ENCODE measurements around the gene GPR135.

The GPR135 gene

DNA sequence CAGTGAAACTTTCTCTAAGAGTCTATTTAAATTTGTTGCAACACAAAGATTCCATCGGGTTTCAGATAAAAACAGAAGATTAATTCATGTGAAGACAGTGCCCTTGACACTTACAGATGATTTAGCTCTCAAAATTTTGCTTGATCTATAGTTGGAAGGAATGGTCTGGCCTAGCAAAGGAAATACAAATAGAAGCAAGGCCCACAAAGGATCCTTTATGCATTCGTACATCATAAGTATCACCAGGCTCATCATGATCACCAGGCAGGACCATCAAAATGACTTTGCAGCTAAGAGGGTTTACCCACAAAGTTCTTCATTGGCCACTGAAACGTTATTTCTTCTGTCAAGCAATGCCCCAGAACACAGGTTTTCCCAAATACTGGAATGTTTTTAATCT, 43.9 kb upstream of the GPR135 start:
- no peak overlapping the region for H3K4me2 ChIP-seq
- no peaks in the 10 kb centered on the region for H3K4me1 ChIP-seq (ENCODE audit: low read depth, poor library complexity, severe bottlenecking)
- no peak overlapping the region for H3K9ac ChIP-seq
- no peak overlapping the region for H3K4me3 ChIP-seq (IDR thresholded peaks at IDR 0.05; ENCODE audit: insufficient read depth, low read depth, low read length)
- TF ChIP-seq, protein P1, sequence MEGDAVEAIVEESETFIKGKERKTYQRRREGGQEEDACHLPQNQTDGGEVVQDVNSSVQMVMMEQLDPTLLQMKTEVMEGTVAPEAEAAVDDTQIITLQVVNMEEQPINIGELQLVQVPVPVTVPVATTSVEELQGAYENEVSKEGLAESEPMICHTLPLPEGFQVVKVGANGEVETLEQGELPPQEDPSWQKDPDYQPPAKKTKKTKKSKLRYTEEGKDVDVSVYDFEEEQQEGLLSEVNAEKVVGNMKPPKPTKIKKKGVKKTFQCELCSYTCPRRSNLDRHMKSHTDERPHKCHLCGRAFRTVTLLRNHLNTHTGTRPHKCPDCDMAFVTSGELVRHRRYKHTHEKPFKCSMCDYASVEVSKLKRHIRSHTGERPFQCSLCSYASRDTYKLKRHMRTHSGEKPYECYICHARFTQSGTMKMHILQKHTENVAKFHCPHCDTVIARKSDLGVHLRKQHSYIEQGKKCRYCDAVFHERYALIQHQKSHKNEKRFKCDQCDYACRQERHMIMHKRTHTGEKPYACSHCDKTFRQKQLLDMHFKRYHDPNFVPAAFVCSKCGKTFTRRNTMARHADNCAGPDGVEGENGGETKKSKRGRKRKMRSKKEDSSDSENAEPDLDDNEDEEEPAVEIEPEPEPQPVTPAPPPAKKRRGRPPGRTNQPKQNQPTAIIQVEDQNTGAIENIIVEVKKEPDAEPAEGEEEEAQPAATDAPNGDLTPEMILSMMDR (conservative IDR thresholded peaks at IDR 0.05; ENCODE audit: low read depth, low read length) = no peak
- H3K36me3 ChIP-seq (ENCODE audit: insufficient read depth) = no peaks in the 10 kb centered on the region
- no peak overlapping the region for H2AFZ ChIP-seq (ENCODE audit: low read depth)
- no peak overlapping the region for H3K27ac ChIP-seq
- H4K20me1 ChIP-seq (ENCODE audit: insufficient read depth) = no peaks in the 10 kb centered on the region
- H3K79me2 ChIP-seq (ENCODE audit: insufficient read depth, low read depth) = no peaks in the 10 kb centered on the region
- H3K27me3 ChIP-seq (ENCODE audit: insufficient read depth, low read depth) = no peaks in the 10 kb centered on the region

DNA sequence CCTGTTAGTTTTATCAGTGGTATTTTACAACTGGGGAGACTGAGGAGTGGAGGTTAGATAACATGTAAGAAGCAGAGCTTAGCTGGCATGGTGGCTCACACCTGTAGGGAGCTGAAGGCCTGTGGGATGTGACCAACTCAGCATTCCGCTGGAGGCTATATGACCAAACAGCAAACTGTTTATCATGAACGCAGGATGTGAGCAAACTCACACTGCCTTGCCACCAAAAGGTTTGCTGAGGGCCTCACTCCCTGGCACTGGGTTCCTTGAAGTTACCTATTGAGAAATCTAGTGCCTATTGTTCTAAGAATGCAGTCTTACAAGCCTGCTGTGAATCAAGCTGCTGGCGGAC, 42.5 kb upstream of the GPR135 start:
- H3K27me3 ChIP-seq (ENCODE audit: insufficient read depth, low read depth) = no peaks in the 10 kb centered on the region
- no peak overlapping the region for H3K4me2 ChIP-seq
- H3K79me2 ChIP-seq (ENCODE audit: insufficient read depth, low read depth) = no peaks in the 10 kb centered on the region
- H3K4me1 ChIP-seq (ENCODE audit: low read depth, poor library complexity, severe bottlenecking) = no peaks in the 10 kb centered on the region
- no peak overlapping the region for H3K27ac ChIP-seq
- H2AFZ ChIP-seq (ENCODE audit: low read depth) = no peak overlapping the region
- no peak overlapping the region for H3K4me3 ChIP-seq (IDR thresholded peaks at IDR 0.05; ENCODE audit: insufficient read depth, low read depth, low read length)
- no peaks in the 10 kb centered on the region for H3K36me3 ChIP-seq (ENCODE audit: insufficient read depth)
- H3K9ac ChIP-seq = no peak overlapping the region
- TF ChIP-seq, protein P1 (conservative IDR thresholded peaks at IDR 0.05; ENCODE audit: low read depth, low read length) = no peak
- H4K20me1 ChIP-seq (ENCODE audit: insufficient read depth) = no peaks in the 10 kb centered on the region

DNA sequence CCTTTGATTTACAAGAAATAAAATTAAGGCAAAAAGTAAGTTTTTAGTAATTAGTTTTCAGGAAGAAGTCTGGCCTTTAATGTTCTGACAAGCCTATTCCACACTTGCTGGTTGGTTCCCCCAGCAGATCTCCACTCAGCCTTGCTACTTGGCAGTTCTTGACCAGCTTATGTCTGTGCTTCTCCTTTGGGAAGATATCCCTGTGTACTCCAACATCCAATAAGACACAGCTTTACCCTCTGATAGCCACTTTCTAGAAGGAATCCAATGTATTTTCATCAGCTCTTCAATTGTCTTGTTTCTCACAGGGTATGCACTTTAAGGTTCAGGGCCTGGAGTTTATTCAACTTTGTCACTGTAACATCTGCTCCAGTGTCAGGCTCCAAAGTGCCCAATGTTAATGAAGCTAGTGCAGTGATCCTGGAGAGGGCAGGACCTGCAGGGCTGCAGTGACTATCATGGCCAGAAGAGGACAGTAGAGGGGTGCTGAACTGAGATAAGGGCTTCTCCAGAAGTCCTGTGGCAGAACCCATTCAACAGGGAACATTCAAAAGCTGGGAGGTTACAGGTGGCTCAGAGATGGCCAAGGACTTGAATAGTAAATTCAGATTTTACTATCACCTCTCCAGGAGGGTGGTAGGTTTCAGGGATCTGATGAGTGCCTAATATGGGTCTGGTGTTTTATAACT, 42.0 kb upstream of the GPR135 start:
- Histone ChIP-seq H3K79me2 (ENCODE audit: insufficient read depth, low read depth) (no peaks in the 10 kb centered on the region), H3K27me3 (ENCODE audit: insufficient read depth, low read depth) (no peaks in the 10 kb centered on the region), H3K36me3 (ENCODE audit: insufficient read depth) (no peaks in the 10 kb centered on the region), H3K9ac (no peak overlapping the region), H3K4me3 (IDR thresholded peaks at IDR 0.05; ENCODE audit: insufficient read depth, low read depth, low read length) (no peak overlapping the region), H4K20me1 (ENCODE audit: insufficient read depth) (no peaks in the 10 kb centered on the region), H3K27ac (no peak overlapping the region), H2AFZ (ENCODE audit: low read depth) (no peak overlapping the region), H3K4me2 (no peak overlapping the region), H3K4me1 (ENCODE audit: low read depth, poor library complexity, severe bottlenecking) (no peaks in the 10 kb centered on the region)
- TF ChIP-seq, protein P1 (conservative IDR thresholded peaks at IDR 0.05; ENCODE audit: low read depth, low read length) = peak; percentile 81

- no peak overlapping the region for H3K27ac ChIP-seq
- no peaks in the 10 kb centered on the region for H3K27me3 ChIP-seq (ENCODE audit: insufficient read depth, low read depth)
- no peak overlapping the region for H3K4me2 ChIP-seq
- H2AFZ ChIP-seq (ENCODE audit: low read depth) = no peak overlapping the region
- no peaks in the 10 kb centered on the region for H3K4me1 ChIP-seq (ENCODE audit: low read depth, poor library complexity, severe bottlenecking)
- no peaks in the 10 kb centered on the region for H3K79me2 ChIP-seq (ENCODE audit: insufficient read depth, low read depth)
- H3K4me3 ChIP-seq (IDR thresholded peaks at IDR 0.05; ENCODE audit: insufficient read depth, low read depth, low read length) = no peak overlapping the region
- H3K36me3 ChIP-seq (ENCODE audit: insufficient read depth) = no peaks in the 10 kb centered on the region
- H3K9ac ChIP-seq = no peak overlapping the region
- no peaks in the 10 kb centered on the region for H4K20me1 ChIP-seq (ENCODE audit: insufficient read depth)
- TF ChIP-seq, protein P1 (conservative IDR thresholded peaks at IDR 0.05; ENCODE audit: low read depth, low read length) = no peak
Observed at GRCh38 chr14:59503256-59503655, 38.1 kb upstream of the GPR135 start.
